GM23338 (cell line): ENCODE measurements around the gene THSD4. TPM values are rescaled to one million over a fixed set of nuclear protein-coding genes. Genes with fewer than 3 reads are reported as not detected.

Experiments
- ATAC-seq: fragments of 200-7000 bp; cut with Tn5 transposase; 3 replicates; pipeline ENCODE4 v1.9.1; 2020
- DNase-seq: peaks from one replicate; pipeline ENCODE4 v3.0.0-alpha.2; 2015; ENCODE audit warnings: low spot score
- H2AFZ ChIP-seq: fragments of 200-600 bp; sonication (generic); 2 replicates; pipeline ENCODE4 v1.8.0; 2016; ENCODE audit warnings: antibody characterized with exemption, mild to moderate bottlenecking, moderate library complexity
- H3F3A ChIP-seq: fragments of 200-600 bp; sonication (generic); replicated peaks from 2 replicates; pipeline ENCODE4 v1.8.0; 2017; ENCODE audit warnings: antibody characterized with exemption, mixed run types, low read depth
- H3K27ac ChIP-seq: fragments of 200-600 bp; sonication (generic); 2 replicates; pipeline ENCODE4 v1.6.1; 2016; ENCODE audit warnings: low read depth
- H3K27me3 ChIP-seq: fragments of 200-600 bp; sonication (generic); 2 replicates; pipeline ENCODE4 v1.8.0; 2016; ENCODE audit warnings: mild to moderate bottlenecking, mixed run types, moderate library complexity; ENCODE audit not compliant: insufficient read depth
- H3K36me3 ChIP-seq: fragments of 200-600 bp; sonication (generic); 2 replicates; pipeline ENCODE4 v1.8.0; 2016; ENCODE audit warnings: mild to moderate bottlenecking; ENCODE audit not compliant: insufficient read depth
- H3K4me1 ChIP-seq: fragments of 200-600 bp; sonication (generic); 2 replicates; pipeline ENCODE4 v1.8.0; 2016; ENCODE audit warnings: mild to moderate bottlenecking, moderate library complexity; ENCODE audit not compliant: insufficient read depth
- H3K4me2 ChIP-seq: fragments of 200-600 bp; sonication (generic); 2 replicates; pipeline ENCODE4 v1.7.1; 2017; ENCODE audit warnings: mixed run types
- H3K4me3 ChIP-seq: fragments of 200-600 bp; sonication (generic); 2 replicates; pipeline ENCODE4 v1.6.1; 2016; ENCODE audit warnings: mixed run types
- H3K79me2 ChIP-seq: fragments of 200-600 bp; sonication (generic); replicated peaks from 2 replicates; pipeline ENCODE4 v1.8.0; 2017; ENCODE audit warnings: mild to moderate bottlenecking; ENCODE audit not compliant: insufficient read depth
- H3K9me2 ChIP-seq: fragments of 200-600 bp; sonication (generic); 2 replicates; pipeline ENCODE4 v1.8.0; 2017; ENCODE audit not compliant: insufficient read depth
- H4K20me1 ChIP-seq: fragments of 200-600 bp; sonication (generic); replicated peaks from 2 replicates; pipeline ENCODE4 v1.8.0; 2017; ENCODE audit warnings: mild to moderate bottlenecking; ENCODE audit not compliant: insufficient read depth
- H3K27ac Mint-ChIP-seq: 2 replicates; pipeline ENCODE4 v1.8.0; 2020; ENCODE audit warnings: inconsistent platforms, mild to moderate bottlenecking, moderate library complexity, mixed read lengths
- H3K27me3 Mint-ChIP-seq: 3 replicates; pipeline ENCODE4 v1.8.0; 2022; ENCODE audit warnings: low read depth, mild to moderate bottlenecking, moderate library complexity, mixed read lengths, inconsistent platforms; ENCODE audit not compliant: insufficient read depth, poor library complexity
- H3K36me3 Mint-ChIP-seq: 3 replicates; pipeline ENCODE4 v1.8.0; 2021; ENCODE audit warnings: low read depth, mild to moderate bottlenecking, inconsistent platforms, moderate library complexity, mixed read lengths
- H3K4me1 Mint-ChIP-seq: 3 replicates; pipeline ENCODE4 v1.8.0; 2020; ENCODE audit warnings: mild to moderate bottlenecking, inconsistent platforms, mixed read lengths
- H3K4me3 Mint-ChIP-seq: 3 replicates; pipeline ENCODE4 v1.8.0; 2021; ENCODE audit warnings: moderate library complexity, mild to moderate bottlenecking, inconsistent platforms, mixed read lengths
- H3K9me3 Mint-ChIP-seq: 3 replicates; pipeline ENCODE4 v1.8.0; 2020; ENCODE audit warnings: moderate library complexity, mild to moderate bottlenecking, inconsistent platforms, mixed read lengths
- CREB1 ChIP-seq: fragments of 250-450 bp; sonication (Bioruptor Pico); IDR thresholded peaks from 2 replicates; pipeline ENCODE4 v1.5.0; 2020; ENCODE audit warnings: low read depth, mild to moderate bottlenecking, moderate library complexity
- ETS1 ChIP-seq: IDR thresholded peaks from 2 replicates; pipeline ENCODE4 v1.6.1; 2016; ENCODE audit warnings: antibody characterized with exemption
- EZH2 ChIP-seq: fragments of 200-600 bp; sonication (generic); IDR thresholded peaks from one replicate; pipeline ENCODE4 v1.8.0; 2017; ENCODE audit warnings: antibody characterized with exemption, mild to moderate bottlenecking, low read depth; ENCODE audit not compliant: unreplicated experiment
- EZH2phosphoT487 ChIP-seq: fragments of 200-600 bp; sonication (generic); IDR thresholded peaks from one replicate; pipeline ENCODE4 v1.8.1; 2018; ENCODE audit warnings: antibody characterized with exemption; ENCODE audit not compliant: unreplicated experiment
- JUNB ChIP-seq: IDR thresholded peaks from one replicate; pipeline ENCODE4 v1.6.1; 2016; ENCODE audit warnings: antibody characterized with exemption; ENCODE audit not compliant: unreplicated experiment
- NANOG ChIP-seq: IDR thresholded peaks from 2 replicates; pipeline ENCODE4 v1.6.1; 2016; ENCODE audit warnings: antibody characterized with exemption, borderline replicate concordance
- POLR2AphosphoS5 ChIP-seq: IDR thresholded peaks from 2 replicates; pipeline ENCODE4 v1.6.1; 2016; ENCODE audit warnings: antibody characterized with exemption, low read depth
- REST ChIP-seq: IDR thresholded peaks from one replicate; pipeline ENCODE4 v1.6.1; 2018; ENCODE audit warnings: antibody characterized with exemption; ENCODE audit not compliant: unreplicated experiment
- STAT1 ChIP-seq: IDR thresholded peaks from one replicate; pipeline ENCODE4 v1.6.1; 2016; ENCODE audit warnings: antibody characterized with exemption; ENCODE audit not compliant: unreplicated experiment
- ZNF114 ChIP-seq: fragments of 250-450 bp; sonication (Bioruptor Pico); IDR thresholded peaks from 2 replicates; pipeline ENCODE4 v1.5.0; 2020; ENCODE audit warnings: mild to moderate bottlenecking, moderate library complexity
- ZNF331 ChIP-seq: fragments of 250-450 bp; sonication (Bioruptor Pico); IDR thresholded peaks from 2 replicates; pipeline ENCODE4 v1.5.0; 2020; ENCODE audit warnings: low read depth, mild to moderate bottlenecking, moderate library complexity
- polyA plus RNA-seq: library from polyadenylated mRNA; unstranded; fragments of >200 nt; fragmentation: Nextera tagmentation; extraction: Ambion mirVana; gene quantifications from 2 replicates; pipeline ENCODE4 v1.2.1, GENCODE V29; 2016
- total RNA-seq: library from RNA; depleted of rRNA; stranded (reverse); fragments of >200 nt; shearing (Covaris generic); gene quantifications from 2 replicates; pipeline ENCODE4 v1.2.3, GENCODE V29; 2014
- TF ChIP-seq, protein P1 (sequence below), 2 experiments: fragments of 200-600 bp in 1 of 2; sonication (generic) in 1 of 2; conservative IDR thresholded peaks; 2 replicates each; pipeline versions ENCODE4 v1.5.1 to v1.6.1; 2016 to 2017; ENCODE audit warnings: antibody characterized with exemption in 2 of 2, low read depth in 2 of 2, mild to moderate bottlenecking in 2 of 2, moderate library complexity in 1 of 2
- TF ChIP-seq, protein P2 (sequence below): fragments of 250-450 bp; sonication (Bioruptor Pico); IDR thresholded peaks from 2 replicates; pipeline ENCODE4 v1.5.0; 2020; ENCODE audit warnings: mild to moderate bottlenecking, moderate library complexity

The THSD4 gene
- total and polyA plus RNA-seq, 2 experiments from 2014 or later: 2.0 to 7.4 TPM

DNA sequence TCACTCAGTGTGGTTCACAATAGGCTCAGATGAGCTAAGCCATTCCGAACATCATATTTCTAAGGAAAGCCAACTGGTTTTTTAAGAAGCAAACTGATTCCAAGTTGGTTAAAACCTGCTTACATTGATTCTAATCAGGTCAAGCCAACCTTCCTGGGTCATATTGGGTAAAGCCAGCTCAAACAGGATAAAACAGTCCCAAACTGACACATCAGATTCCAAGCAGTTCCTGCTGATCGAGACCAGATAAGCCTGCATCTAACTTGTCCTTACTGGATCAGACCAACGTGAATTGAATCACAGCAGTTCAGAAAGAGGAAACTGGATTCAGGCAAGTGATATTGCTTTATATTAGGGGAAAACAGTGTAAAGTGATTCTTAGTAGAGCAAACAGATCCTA lies 18.6 kb upstream of the THSD4 start:
- Histone ChIP-seq H3F3A (no peaks in the 10 kb centered on the region), H3K4me2 (no peak overlapping the region), H3K9me2 (no peaks in the 10 kb centered on the region), H3K27ac (no peak overlapping the region), H3K4me1 (no peaks in the 10 kb centered on the region), H3K79me2 (no peaks in the 10 kb centered on the region), H2AFZ (no peak overlapping the region), H3K27me3 (no peaks in the 10 kb centered on the region), H3K36me3 (no peaks in the 10 kb centered on the region), H4K20me1 (no peaks in the 10 kb centered on the region), H3K4me3 (no peak overlapping the region)
- no peaks in the 10 kb centered on the region for H3K4me1 Mint-ChIP-seq
- H3K27ac Mint-ChIP-seq: no peak overlapping the region
- no peak for TF ChIP-seq NANOG
- no peak for TF ChIP-seq EZH2phosphoT487
- no peak for TF ChIP-seq ZNF114 (CRISPR knock-in tag)
- no peak for TF ChIP-seq POLR2AphosphoS5
- TF ChIP-seq, protein P1, sequence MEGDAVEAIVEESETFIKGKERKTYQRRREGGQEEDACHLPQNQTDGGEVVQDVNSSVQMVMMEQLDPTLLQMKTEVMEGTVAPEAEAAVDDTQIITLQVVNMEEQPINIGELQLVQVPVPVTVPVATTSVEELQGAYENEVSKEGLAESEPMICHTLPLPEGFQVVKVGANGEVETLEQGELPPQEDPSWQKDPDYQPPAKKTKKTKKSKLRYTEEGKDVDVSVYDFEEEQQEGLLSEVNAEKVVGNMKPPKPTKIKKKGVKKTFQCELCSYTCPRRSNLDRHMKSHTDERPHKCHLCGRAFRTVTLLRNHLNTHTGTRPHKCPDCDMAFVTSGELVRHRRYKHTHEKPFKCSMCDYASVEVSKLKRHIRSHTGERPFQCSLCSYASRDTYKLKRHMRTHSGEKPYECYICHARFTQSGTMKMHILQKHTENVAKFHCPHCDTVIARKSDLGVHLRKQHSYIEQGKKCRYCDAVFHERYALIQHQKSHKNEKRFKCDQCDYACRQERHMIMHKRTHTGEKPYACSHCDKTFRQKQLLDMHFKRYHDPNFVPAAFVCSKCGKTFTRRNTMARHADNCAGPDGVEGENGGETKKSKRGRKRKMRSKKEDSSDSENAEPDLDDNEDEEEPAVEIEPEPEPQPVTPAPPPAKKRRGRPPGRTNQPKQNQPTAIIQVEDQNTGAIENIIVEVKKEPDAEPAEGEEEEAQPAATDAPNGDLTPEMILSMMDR (conservative IDR thresholded peaks at IDR 0.05; ENCODE audit: low read depth in 2 of 2): no peak
- no peak for TF ChIP-seq CREB1
- TF ChIP-seq, protein P2, sequence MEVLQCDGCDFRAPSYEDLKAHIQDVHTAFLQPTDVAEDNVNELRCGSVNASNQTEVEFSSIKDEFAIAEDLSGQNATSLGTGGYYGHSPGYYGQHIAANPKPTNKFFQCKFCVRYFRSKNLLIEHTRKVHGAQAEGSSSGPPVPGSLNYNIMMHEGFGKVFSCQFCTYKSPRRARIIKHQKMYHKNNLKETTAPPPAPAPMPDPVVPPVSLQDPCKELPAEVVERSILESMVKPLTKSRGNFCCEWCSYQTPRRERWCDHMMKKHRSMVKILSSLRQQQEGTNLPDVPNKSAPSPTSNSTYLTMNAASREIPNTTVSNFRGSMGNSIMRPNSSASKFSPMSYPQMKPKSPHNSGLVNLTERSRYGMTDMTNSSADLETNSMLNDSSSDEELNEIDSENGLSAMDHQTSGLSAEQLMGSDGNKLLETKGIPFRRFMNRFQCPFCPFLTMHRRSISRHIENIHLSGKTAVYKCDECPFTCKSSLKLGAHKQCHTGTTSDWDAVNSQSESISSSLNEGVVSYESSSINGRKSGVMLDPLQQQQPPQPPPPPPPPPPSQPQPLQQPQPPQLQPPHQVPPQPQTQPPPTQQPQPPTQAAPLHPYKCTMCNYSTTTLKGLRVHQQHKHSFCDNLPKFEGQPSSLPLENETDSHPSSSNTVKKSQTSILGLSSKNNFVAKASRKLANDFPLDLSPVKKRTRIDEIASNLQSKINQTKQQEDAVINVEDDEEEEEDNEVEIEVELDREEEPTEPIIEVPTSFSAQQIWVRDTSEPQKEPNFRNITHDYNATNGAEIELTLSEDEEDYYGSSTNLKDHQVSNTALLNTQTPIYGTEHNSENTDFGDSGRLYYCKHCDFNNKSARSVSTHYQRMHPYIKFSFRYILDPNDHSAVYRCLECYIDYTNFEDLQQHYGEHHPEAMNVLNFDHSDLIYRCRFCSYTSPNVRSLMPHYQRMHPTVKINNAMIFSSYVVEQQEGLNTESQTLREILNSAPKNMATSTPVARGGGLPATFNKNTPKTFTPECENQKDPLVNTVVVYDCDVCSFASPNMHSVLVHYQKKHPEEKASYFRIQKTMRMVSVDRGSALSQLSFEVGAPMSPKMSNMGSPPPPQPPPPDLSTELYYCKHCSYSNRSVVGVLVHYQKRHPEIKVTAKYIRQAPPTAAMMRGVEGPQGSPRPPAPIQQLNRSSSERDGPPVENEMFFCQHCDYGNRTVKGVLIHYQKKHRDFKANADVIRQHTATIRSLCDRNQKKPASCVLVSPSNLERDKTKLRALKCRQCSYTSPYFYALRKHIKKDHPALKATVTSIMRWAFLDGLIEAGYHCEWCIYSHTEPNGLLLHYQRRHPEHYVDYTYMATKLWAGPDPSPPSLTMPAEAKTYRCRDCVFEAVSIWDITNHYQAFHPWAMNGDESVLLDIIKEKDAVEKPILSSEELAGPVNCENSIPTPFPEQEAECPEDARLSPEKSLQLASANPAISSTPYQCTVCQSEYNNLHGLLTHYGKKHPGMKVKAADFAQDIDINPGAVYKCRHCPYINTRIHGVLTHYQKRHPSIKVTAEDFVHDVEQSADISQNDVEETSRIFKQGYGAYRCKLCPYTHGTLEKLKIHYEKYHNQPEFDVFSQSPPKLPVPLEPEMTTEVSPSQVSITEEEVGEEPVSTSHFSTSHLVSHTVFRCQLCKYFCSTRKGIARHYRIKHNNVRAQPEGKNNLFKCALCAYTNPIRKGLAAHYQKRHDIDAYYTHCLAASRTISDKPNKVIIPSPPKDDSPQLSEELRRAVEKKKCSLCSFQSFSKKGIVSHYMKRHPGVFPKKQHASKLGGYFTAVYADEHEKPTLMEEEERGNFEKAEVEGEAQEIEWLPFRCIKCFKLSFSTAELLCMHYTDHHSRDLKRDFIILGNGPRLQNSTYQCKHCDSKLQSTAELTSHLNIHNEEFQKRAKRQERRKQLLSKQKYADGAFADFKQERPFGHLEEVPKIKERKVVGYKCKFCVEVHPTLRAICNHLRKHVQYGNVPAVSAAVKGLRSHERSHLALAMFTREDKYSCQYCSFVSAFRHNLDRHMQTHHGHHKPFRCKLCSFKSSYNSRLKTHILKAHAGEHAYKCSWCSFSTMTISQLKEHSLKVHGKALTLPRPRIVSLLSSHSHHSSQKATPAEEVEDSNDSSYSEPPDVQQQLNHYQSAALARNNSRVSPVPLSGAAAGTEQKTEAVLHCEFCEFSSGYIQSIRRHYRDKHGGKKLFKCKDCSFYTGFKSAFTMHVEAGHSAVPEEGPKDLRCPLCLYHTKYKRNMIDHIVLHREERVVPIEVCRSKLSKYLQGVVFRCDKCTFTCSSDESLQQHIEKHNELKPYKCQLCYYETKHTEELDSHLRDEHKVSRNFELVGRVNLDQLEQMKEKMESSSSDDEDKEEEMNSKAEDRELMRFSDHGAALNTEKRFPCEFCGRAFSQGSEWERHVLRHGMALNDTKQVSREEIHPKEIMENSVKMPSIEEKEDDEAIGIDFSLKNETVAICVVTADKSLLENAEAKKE (CRISPR knock-in tag): no peak
- no peak for TF ChIP-seq REST
- TF ChIP-seq JUNB: no peak
- no peak for TF ChIP-seq ZNF331
- TF ChIP-seq EZH2: no peak
- no peak for TF ChIP-seq ETS1
- no peak for TF ChIP-seq STAT1
- ATAC-seq: no peak
- H3K36me3 Mint-ChIP-seq: no peaks in the 10 kb centered on the region
- no peak overlapping the region for H3K4me3 Mint-ChIP-seq
- no peaks in the 10 kb centered on the region for H3K9me3 Mint-ChIP-seq
- H3K27me3 Mint-ChIP-seq: peaks cover 5% of the 10 kb centered on the region
- DNase-seq: no peak
